Activated naive CD4-positive, alpha-beta T cell treated with anti-CD3 and anti-CD28 coated beads, Interleukin-2, amount 50 U/mL, for 24 hours (primary cell): ENCODE data around the gene FAU.
"Not testable (repeated sequence)": the region's sequence is repeated elsewhere in the genome, so short reads cannot be mapped to it uniquely, and the experiment has no call there.

ENCODE experiments used
- H3K27ac Mint-ChIP-seq: one replicate; pipeline ENCODE4 v1.8.0; 2021; ENCODE audit warnings: mild to moderate bottlenecking, mixed read lengths
- H3K27me3 Mint-ChIP-seq: one replicate; pipeline ENCODE4 v1.8.0; 2021; ENCODE audit warnings: mixed read lengths
- H3K36me3 Mint-ChIP-seq: one replicate; pipeline ENCODE4 v1.8.0; 2021; ENCODE audit warnings: mixed read lengths
- H3K4me1 Mint-ChIP-seq: one replicate; pipeline ENCODE4 v1.8.0; 2021; ENCODE audit warnings: mixed read lengths
- H3K4me3 Mint-ChIP-seq: one replicate; pipeline ENCODE4 v1.8.0; 2021; ENCODE audit warnings: mild to moderate bottlenecking, mixed read lengths
- H3K9me3 Mint-ChIP-seq: one replicate; pipeline ENCODE4 v1.8.0; 2021; ENCODE audit warnings: mixed read lengths

FAU gene

DNA sequence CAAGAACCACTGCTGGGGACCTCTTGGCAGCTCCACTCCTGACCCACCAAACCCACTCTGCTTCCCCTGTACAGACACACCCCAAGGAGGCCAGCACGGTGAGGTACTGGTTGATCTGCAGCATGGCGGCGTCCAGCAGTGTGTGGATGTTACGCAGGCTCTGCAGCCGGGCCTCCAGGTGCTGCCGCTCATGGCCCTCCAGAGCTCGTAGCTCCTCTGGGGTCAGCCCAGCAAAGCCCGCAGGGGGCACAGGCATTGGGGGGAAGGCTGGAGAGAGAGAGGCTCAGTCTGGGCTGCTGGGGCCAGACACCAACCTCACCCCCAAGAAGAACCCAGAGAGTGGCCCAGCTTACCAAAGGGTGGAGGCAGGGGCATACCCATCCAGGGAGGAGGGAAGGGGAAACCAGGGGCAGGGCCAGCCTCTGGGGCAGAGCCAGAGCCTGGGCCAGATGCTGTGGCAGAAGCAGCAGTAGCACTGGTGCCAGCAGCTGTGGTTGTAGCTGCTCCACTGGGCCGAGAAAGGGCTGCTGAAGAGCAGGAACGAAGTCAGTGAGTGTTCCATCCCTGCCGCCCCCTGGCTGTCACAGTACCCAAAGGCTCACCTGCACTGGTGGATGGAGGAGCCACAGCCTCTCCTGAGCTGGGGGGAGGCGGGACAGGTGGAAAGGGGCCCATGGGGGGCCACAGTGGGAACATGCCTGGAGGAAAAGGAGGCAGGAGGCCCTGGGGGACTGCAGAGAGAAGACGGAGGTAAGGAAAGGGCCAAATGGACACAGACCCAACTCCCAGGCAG, 7.9 kb upstream of the FAU start:
- H3K4me1 Mint-ChIP-seq, result peaks cover 13% of the 10 kb centered on the region
- no peaks in the 10 kb centered on the region for H3K27me3 Mint-ChIP-seq
- H3K36me3 Mint-ChIP-seq, result peaks cover 5% of the 10 kb centered on the region
- H3K9me3 Mint-ChIP-seq, result no peaks in the 10 kb centered on the region
- no peak overlapping the region for H3K27ac Mint-ChIP-seq
- no peak overlapping the region for H3K4me3 Mint-ChIP-seq

DNA sequence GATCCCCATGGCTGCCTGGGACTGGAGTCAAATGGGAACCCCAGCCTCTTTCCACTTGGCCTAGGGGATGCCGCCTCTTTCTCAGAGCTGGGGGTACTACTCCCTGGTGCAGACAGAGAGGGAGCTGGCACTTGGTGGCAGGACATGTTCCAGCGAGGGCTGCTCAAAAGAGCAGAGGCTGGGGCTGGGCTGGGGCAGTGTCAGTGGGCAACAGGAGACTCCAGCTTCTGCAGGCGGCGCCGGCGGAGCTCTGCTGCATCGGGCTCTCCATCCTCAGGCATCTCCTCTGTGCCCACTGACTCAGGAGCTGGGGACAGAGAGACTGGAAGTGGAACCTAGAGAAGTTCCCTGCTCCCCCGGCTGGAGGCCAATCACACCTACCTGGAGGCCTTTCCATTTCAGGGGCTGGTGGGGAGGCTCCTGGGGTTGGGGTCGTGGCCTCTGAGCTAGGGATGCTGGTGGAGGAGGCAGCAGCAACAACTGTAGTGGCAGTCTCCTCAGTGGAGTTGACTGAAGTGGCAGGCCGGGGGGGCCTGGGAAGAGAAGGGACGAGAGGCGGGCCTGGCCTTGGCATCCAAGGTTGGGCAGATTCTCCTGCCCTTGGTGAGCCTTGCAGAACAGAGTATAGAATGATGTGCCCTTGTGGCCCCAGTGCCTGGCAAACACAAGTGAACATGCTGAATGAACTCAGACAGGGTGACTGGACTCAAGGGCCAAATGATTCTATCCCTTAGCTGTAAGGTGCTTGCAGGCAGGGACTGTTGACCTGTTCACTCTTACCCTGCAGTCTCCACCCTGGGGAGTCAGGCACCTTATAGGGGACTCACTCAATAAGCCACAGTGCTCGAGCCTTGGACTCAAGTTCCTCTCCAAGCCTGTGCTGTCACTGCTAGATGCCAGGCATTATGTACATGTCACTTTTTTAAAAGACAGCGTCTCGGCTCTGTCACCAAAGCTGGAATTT, 6.5 kb upstream of the FAU start:
- H3K27ac Mint-ChIP-seq, result no peak overlapping the region
- peaks cover 7% of the 10 kb centered on the region for H3K36me3 Mint-ChIP-seq
- H3K9me3 Mint-ChIP-seq, result no peaks in the 10 kb centered on the region
- no peaks in the 10 kb centered on the region for H3K27me3 Mint-ChIP-seq
- H3K4me3 Mint-ChIP-seq, result no peak overlapping the region
- H3K4me1 Mint-ChIP-seq, result peaks cover 19% of the 10 kb centered on the region

DNA sequence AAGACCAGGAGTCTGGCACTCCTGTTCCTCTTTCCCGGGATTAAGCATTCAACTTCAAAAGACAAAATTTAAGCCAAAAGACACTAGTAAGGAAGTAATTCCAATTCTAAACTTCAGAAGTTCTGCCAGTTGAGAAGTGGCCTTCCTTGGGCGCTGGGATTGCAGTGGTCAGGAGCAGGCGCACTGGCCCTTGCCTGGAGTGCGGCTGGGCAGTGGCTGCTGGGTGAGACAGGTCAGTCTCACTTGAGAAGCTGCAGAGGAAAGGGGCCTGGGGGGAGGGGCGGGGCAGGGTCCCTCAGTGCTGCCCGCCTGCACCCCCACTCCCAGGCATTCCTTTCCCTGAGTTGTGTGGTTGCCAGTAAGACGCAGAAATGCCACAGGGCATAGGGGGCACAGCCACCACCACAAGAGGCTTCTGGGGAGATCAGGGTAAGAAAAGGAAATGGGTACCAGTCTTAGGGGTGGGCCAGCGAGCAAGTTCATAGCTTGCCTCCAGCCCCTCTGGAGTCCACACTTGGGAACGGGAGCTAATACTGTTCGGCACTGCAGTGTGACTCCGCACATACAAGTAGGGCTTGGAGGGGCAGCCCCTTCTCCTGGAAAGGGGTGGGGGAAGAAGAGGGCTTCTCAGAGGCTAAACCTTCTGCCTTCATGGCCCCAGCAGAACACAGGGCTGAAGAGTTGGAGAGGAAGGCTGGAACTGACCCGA, 5.7 kb upstream of the FAU start:
- Mint-ChIP-seq H3K27me3 (no peaks in the 10 kb centered on the region), H3K4me3 (no peak overlapping the region), H3K27ac (no peak overlapping the region), H3K4me1 (peaks cover 17% of the 10 kb centered on the region), H3K9me3 (no peaks in the 10 kb centered on the region), H3K36me3 (peaks cover 7% of the 10 kb centered on the region)

DNA sequence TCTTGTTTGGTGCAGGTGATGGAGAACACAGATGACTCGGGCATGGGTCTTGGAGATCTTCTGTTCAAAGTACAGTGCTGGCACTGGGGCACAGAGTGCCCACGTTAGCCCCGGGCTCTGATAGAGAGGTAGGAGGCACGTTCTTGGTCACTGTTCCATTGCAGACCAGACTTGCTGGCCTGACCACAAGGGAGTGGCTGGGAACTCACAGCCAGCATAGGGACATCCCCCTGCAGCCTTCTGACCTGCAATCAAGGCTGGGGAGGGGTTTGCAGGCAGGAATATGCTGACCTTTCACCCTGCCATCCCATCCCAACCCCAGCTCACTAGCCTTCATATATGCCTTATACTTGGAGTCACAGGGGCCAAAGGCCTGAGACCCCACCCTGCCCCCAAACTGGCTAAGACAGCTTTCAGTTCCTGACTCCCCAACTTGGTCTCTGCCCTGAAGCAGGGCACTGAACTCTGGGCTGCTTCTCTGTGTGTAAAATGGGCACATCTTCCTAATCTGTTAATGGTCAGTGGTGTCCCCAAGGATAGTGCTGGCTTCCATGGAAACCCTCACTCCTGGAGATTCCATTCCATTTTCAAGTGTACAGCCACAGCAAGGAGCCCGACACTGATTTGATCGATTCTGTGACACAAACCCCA, 4.8 kb upstream of the FAU start:
- H3K4me1 Mint-ChIP-seq, result peaks cover 21% of the 10 kb centered on the region
- no peaks in the 10 kb centered on the region for H3K27me3 Mint-ChIP-seq
- no peak overlapping the region for H3K27ac Mint-ChIP-seq
- H3K9me3 Mint-ChIP-seq, result no peaks in the 10 kb centered on the region
- no peak overlapping the region for H3K4me3 Mint-ChIP-seq
- H3K36me3 Mint-ChIP-seq, result peaks cover 13% of the 10 kb centered on the region

DNA sequence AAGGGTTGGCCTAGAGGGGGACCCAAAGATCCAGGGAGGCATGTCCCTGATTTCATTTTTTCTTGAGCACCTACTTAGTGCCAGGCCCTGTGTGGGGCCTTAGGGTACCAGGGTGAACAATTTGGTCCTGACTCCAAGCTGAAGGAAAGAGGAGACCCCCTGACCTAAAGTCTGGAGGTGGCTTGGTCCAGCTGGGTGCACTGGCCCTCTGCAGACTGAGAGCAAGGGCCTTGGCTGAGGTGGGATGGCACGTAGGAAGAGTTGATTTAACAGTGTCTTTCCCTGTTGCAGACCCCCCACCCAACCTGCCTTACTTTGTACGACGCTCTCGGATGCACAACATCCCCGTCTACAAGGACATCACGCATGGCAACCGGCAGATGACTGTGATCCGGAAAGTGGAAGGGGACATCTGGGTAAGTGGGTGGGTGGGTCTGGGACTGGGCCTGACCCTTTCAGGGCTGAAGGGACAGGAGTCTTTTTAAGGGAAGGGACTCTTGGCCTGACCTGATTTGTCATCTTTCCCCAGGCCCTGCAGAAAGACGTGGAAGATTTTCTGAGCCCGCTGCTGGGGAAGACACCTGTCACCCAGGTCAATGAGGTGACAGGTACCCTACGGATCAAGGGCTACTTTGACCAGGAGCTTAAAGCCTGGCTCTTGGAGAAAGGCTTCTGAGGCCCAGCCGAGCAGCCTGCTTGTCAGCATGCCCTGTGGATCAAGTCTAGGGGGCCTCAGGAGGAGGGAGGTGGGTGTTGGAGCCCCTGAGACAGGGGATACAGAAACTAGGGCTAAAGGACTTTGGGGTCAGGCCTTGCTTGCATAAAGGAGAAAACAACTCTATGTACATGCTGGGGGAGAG, 3.5 kb upstream of the FAU start:
- H3K4me3 Mint-ChIP-seq, result no peak overlapping the region
- peaks cover 19% of the 10 kb centered on the region for H3K36me3 Mint-ChIP-seq
- no peak overlapping the region for H3K27ac Mint-ChIP-seq
- no peaks in the 10 kb centered on the region for H3K9me3 Mint-ChIP-seq
- H3K4me1 Mint-ChIP-seq, result peaks cover 29% of the 10 kb centered on the region
- no peaks in the 10 kb centered on the region for H3K27me3 Mint-ChIP-seq

DNA sequence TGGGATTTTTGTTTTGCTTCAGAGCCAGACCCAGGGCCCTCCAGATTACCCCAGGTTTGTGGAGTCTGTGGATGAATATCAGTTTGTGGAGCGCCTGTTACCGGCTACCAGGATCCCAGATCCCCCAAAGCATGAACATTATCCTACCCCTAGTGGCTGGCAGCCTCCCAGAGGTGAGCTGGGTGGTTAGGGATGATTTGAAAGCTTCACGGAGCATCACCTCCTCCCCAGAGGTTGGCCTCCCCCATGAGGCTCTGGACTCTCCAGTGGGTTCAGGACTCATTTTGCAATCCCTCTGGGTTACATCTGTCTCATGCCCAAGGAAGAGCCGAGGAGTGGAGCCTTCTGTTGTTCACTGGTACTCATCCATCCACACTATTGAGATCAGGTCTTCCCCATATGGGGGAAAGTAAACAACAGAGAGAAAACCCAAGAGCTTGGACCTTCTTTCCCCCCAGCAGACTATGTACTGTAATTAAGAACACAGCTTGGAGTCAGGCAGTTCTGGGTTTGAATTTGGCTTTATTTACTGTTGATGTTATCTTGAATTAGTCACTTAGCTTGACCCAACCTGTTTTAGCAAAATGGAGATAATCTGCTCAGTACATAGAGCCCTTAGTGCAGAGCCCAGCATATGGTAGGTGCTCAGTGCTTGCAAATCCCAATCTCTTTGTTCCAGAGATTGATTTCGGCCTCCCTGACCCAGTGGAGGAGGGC, 2.7 kb upstream of the FAU start:
- no peak overlapping the region for H3K27ac Mint-ChIP-seq
- no peaks in the 10 kb centered on the region for H3K27me3 Mint-ChIP-seq
- H3K4me1 Mint-ChIP-seq, result peaks cover 37% of the 10 kb centered on the region
- peak overlapping the region; percentile 63 for H3K4me3 Mint-ChIP-seq
- H3K9me3 Mint-ChIP-seq, result no peaks in the 10 kb centered on the region
- peaks cover 20% of the 10 kb centered on the region for H3K36me3 Mint-ChIP-seq

DNA sequence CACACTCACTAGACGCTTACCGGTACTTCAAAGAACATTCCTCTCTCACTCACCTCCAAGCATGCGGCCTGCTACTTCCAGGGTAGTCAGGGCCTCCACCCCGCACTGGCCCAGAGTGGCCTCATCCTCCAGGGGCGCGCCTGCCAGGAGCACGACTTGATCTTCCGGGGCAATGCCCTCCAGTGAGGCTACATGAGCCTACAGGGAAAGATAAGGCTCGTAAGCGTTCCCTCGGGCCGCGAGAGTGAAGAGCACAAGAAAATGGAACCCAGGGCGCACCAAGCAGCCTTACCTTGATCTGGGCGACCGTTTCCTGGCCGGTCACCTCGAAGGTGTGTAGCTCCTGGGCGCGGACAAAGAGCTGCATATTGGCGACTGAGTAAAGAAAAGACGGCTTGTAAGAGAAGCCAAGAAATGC, 478 bp downstream of the FAU start:
- Mint-ChIP-seq H3K4me1 (peaks cover 51% of the 10 kb centered on the region), H3K27ac (peak overlapping the region; percentile 99), H3K9me3 (no peaks in the 10 kb centered on the region), H3K36me3 (peaks cover 27% of the 10 kb centered on the region), H3K4me3 (peak overlapping the region; percentile 100), H3K27me3 (no peaks in the 10 kb centered on the region)

DNA sequence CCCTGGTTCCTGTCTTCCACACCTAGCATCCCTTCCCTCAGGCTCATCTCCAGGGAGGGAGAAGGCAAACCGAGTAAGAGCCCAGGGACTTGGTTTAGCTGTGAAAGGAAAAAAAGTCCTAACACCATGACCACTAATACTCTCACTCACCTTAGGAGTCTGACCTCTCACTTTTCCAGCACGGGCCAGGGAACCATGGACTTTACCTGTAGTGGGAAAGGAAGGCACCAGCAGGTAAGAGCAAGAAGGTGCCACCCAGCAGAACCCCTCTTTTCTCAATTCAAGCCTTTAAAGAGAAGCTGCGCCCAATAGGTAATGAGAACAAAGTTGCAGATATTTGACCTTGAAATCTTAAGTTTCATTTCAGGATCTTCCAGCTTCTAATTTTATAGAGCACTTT, 1.1 kb downstream of the FAU start:
- Mint-ChIP-seq H3K9me3 (no peaks in the 10 kb centered on the region), H3K36me3 (peaks cover 27% of the 10 kb centered on the region), H3K4me1 (peaks cover 53% of the 10 kb centered on the region), H3K4me3 (peak overlapping the region; percentile 100), H3K27ac (peak overlapping the region; percentile 99), H3K27me3 (no peaks in the 10 kb centered on the region)

DNA sequence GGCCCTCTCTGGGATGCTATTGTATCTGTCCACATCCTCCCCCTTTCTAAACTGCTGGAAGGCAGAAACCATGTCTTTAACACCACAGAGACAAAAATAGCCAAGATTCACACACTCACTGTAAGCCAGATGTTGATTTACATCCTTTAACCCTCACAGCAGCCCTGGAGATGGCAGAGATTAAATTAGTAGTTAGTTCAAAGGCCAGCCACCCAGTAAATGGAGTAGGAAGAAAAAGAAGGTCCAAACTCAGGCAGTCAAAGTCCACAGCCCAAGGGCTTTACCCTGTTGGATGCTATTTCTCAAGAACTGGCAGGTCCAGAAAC, 2.3 kb downstream of the FAU start:
- Mint-ChIP-seq H3K4me1 (peaks cover 59% of the 10 kb centered on the region), H3K27ac (peak overlapping the region; percentile 62), H3K9me3 (no peaks in the 10 kb centered on the region), H3K36me3 (peaks cover 27% of the 10 kb centered on the region), H3K4me3 (peak overlapping the region; percentile 100), H3K27me3 (no peaks in the 10 kb centered on the region)

DNA sequence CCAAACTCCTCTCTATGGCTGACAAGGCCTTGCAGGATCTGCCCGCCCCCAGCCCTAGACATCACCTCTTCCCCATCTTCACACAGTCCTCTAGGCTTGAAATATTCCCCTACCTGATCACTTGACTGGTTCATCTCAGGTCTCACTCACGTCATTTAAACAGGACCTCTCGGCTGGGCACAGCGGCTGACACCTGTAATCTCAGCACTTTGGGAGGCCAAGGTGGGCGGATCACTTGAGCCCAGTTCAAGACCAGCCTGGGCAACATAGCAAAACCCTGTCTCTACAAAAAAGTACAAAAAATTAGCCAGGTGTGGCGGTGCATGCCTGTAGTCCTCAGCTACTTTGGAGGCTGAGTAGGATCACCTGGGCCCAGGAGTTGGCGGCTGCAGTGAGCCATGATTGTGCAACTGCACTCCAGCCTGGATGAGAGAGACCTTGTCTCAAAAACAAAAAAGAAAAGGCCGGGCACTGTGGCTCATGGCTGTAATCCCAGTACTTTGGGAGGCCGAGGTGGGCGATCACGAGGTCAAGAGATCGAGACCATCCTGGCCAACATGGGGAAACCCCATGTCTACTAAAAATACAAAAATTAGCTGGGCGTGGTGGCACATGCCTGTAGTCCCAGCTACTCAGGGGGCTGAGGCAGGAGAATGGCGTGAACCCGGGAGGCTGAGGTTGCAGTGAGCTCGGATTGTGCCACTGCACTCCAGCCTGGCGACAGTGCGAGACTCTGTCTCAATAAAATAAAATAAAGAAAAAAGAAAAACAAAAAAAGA, 2.9 kb downstream of the FAU start:
- peaks cover 58% of the 10 kb centered on the region for H3K4me1 Mint-ChIP-seq
- H3K27me3 Mint-ChIP-seq, H3K9me3 Mint-ChIP-seq: not testable (repeated sequence)
- peak overlapping the region; percentile 89 for H3K27ac Mint-ChIP-seq
- peak overlapping the region; percentile 100 for H3K4me3 Mint-ChIP-seq
- peaks cover 27% of the 10 kb centered on the region for H3K36me3 Mint-ChIP-seq

DNA sequence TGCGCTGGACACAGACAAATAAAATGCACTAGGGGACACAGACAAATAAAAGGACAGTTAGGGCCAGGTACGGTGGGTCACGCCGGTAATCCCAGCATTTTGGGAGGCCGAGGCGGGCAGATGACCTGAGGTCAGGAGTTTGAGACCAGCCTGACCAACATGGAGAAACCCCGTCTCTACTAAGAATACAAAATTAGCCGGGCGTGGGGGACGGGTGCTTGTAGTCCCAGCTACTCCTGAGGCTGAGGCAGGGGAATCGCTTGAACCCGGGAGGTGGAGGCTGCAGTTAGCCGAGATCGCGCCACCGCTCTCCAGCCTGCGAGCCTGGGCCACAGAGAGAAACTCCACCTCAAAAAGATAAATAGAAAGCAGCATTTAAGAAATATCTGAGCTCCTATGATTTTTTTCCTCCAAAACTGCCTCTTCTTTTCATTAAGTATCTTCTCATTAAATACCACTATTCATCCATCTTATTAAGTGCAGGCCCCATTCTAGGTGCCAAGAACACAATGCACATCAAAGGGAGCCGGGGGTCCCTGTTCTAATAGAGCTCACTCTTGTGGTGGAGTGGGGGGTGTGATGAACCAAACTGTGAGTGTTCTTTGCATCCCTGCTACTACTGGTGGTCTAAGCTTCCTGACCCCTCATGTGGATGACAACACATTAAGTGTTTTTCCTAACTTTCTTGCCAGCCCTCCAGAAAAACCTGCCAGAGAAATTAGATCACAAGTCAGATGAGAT, 3.7 kb downstream of the FAU start:
- Mint-ChIP-seq H3K36me3 (peaks cover 28% of the 10 kb centered on the region), H3K4me1 (peaks cover 63% of the 10 kb centered on the region), H3K27ac (peak overlapping the region; percentile 90), H3K27me3 (no peaks in the 10 kb centered on the region), H3K4me3 (peak overlapping the region; percentile 91), H3K9me3 (no peaks in the 10 kb centered on the region)

DNA sequence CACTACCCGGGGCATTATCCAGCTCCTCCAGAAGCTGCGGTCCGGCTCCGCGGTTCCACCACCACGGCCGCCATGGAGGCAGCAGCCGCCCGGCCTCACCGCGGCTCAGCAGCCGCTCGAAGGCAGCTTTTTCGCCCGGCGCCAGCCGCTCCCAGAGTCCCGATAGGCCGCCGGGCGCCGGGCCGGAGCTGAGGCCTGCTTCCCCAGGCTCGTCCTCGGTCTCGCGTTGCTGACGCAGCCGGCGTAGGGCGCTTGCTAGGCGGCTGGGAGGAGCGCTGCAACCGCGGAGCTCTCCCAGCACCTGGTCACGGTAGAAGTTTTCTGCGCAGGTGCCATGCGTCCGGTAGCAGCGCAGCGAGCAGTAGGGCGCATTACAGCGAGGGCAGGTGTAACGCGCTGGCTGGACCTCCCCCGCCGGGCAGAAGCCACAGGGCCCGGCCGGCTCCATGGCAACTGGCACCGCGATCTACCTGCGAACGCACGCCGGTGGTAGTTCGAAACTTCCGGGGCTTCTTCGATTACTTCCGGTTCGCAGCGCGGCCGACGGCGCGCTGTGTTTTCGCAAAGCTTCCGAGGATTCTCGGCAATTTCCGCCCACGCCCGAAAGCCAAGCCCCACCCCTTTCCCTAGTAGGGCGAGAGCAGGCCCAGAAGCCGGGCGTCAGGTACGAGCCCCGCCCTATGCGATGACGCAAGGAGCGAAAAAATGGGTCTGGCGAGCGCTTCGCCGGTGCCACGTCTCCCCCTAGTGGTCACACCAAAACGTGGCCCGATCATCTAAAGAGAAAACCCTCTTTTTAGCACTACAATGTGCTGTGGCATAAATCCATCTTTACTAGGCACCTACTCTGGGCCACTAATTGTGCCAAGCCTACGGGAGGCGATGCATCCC, 4.5 kb downstream of the FAU start, which contains the start of gene ZNHIT2:
ZNHIT2 (minus strand) TSS at position 496 of the 891 bp plus-strand sequence; CDS start at position 448, 48 bp downstream.
- Mint-ChIP-seq H3K27ac (peak within 1 kb of the TSS; percentile 96), H3K27me3 (no peaks in the 10 kb centered on the region), H3K9me3 (no peaks in the 10 kb centered on the region), H3K4me3 (peak within 1 kb of the TSS; percentile 91), H3K36me3 (peaks cover 27% of the 10 kb centered on the region), H3K4me1 (peaks cover 60% of the 10 kb centered on the region)
